ENCODE results near the gene STK4.

STK4 gene

GRCh38 chr20:45029884-45030283 is 63.6 kb downstream of the STK4 start:
- Histone ChIP-seq H3K36me3 (ENCODE audit: control insufficient read depth, insufficient read depth, low read length) (peaks cover 23% of the 10 kb centered on the region), H3K27me3 (ENCODE audit: control insufficient read depth, insufficient read depth, low read length) (no peaks in the 10 kb centered on the region), H3K27ac (ENCODE audit: low read depth, low read length) (no peak overlapping the region), H3K9ac (ENCODE audit: low read depth, low read length) (no peak overlapping the region), H3K4me3 (ENCODE audit: low read depth, low read length) (no peak overlapping the region), H3K9me3 (ENCODE audit: control insufficient read depth, insufficient read depth, low read length) (no peaks in the 10 kb centered on the region), H3K4me1 (ENCODE audit: control insufficient read depth, insufficient read depth, low read length) (peaks cover 13% of the 10 kb centered on the region; the same call in 1 of the 2 replicates)

GRCh38 chr20:45032276-45032675 is 66.0 kb downstream of the STK4 start:
- H3K9me3 ChIP-seq (ENCODE audit: control insufficient read depth, insufficient read depth, low read length), result no peaks in the 10 kb centered on the region
- no peaks in the 10 kb centered on the region for H3K27me3 ChIP-seq (ENCODE audit: control insufficient read depth, insufficient read depth, low read length)
- H3K9ac ChIP-seq (ENCODE audit: low read depth, low read length), result no peak overlapping the region
- 0 out of 2 replicates have a peak, but pooled peaks cover 3% of the 10 kb centered on the region for H3K36me3 ChIP-seq (ENCODE audit: control insufficient read depth, insufficient read depth, low read length)
- peaks cover 26% of the 10 kb centered on the region for H3K4me1 ChIP-seq (ENCODE audit: control insufficient read depth, insufficient read depth, low read length)
- no peak overlapping the region for H3K4me3 ChIP-seq (ENCODE audit: low read depth, low read length)
- no peak overlapping the region for H3K27ac ChIP-seq (ENCODE audit: low read depth, low read length)

GRCh38 chr20:45032781-45033180 is 66.5 kb downstream of the STK4 start:
- Histone ChIP-seq H3K27ac (ENCODE audit: low read depth, low read length) (no peak overlapping the region), H3K4me3 (ENCODE audit: low read depth, low read length) (no peak overlapping the region), H3K27me3 (ENCODE audit: control insufficient read depth, insufficient read depth, low read length) (no peaks in the 10 kb centered on the region), H3K9ac (ENCODE audit: low read depth, low read length) (no peak overlapping the region), H3K9me3 (ENCODE audit: control insufficient read depth, insufficient read depth, low read length) (no peaks in the 10 kb centered on the region), H3K4me1 (ENCODE audit: control insufficient read depth, insufficient read depth, low read length) (peaks cover 26% of the 10 kb centered on the region), H3K36me3 (ENCODE audit: control insufficient read depth, insufficient read depth, low read length) (0 out of 2 replicates have a peak, but pooled peaks cover 3% of the 10 kb centered on the region)

GRCh38 chr20:45034436-45034835 is 68.1 kb downstream of the STK4 start:
- Histone ChIP-seq H3K27me3 (ENCODE audit: control insufficient read depth, insufficient read depth, low read length) (no peaks in the 10 kb centered on the region), H3K9me3 (ENCODE audit: control insufficient read depth, insufficient read depth, low read length) (no peaks in the 10 kb centered on the region), H3K9ac (ENCODE audit: low read depth, low read length) (no peak overlapping the region), H3K4me1 (ENCODE audit: control insufficient read depth, insufficient read depth, low read length) (peaks cover 38% of the 10 kb centered on the region), H3K4me3 (ENCODE audit: low read depth, low read length) (no peak overlapping the region), H3K27ac (ENCODE audit: low read depth, low read length) (no peak overlapping the region), H3K36me3 (ENCODE audit: control insufficient read depth, insufficient read depth, low read length) (no peaks in the 10 kb centered on the region)

- Histone ChIP-seq H3K4me1 (ENCODE audit: control insufficient read depth, insufficient read depth, low read length) (peaks cover 48% of the 10 kb centered on the region), H3K27me3 (ENCODE audit: control insufficient read depth, insufficient read depth, low read length) (no peaks in the 10 kb centered on the region), H3K36me3 (ENCODE audit: control insufficient read depth, insufficient read depth, low read length) (no peaks in the 10 kb centered on the region), H3K9ac (ENCODE audit: low read depth, low read length) (no peak overlapping the region; the same call in 1 of the 2 replicates), H3K27ac (ENCODE audit: low read depth, low read length) (no peak overlapping the region), H3K4me3 (ENCODE audit: low read depth, low read length) (no peak overlapping the region), H3K9me3 (ENCODE audit: control insufficient read depth, insufficient read depth, low read length) (no peaks in the 10 kb centered on the region)
These were observed 69.9 kb downstream of the STK4 start for GRCh38 chr20:45036044-45036755.

- Histone ChIP-seq H3K9me3 (ENCODE audit: control insufficient read depth, insufficient read depth, low read length) (no peaks in the 10 kb centered on the region), H3K4me3 (ENCODE audit: low read depth, low read length) (no peak overlapping the region), H3K9ac (ENCODE audit: low read depth, low read length) (0 out of 2 replicates have a peak overlapping the region, but pooled peaks have one; percentile 39), H3K4me1 (ENCODE audit: control insufficient read depth, insufficient read depth, low read length) (peaks cover 57% of the 10 kb centered on the region), H3K27ac (ENCODE audit: low read depth, low read length) (no peak overlapping the region), H3K36me3 (ENCODE audit: control insufficient read depth, insufficient read depth, low read length) (no peaks in the 10 kb centered on the region), H3K27me3 (ENCODE audit: control insufficient read depth, insufficient read depth, low read length) (no peaks in the 10 kb centered on the region)
These were observed 70.7 kb downstream of the STK4 start for GRCh38 chr20:45037050-45037449.

GRCh38 chr20:45037635-45038034 is 71.3 kb downstream of the STK4 start:
- Histone ChIP-seq H3K27ac (ENCODE audit: low read depth, low read length) (no peak overlapping the region), H3K36me3 (ENCODE audit: control insufficient read depth, insufficient read depth, low read length) (no peaks in the 10 kb centered on the region), H3K9me3 (ENCODE audit: control insufficient read depth, insufficient read depth, low read length) (no peaks in the 10 kb centered on the region), H3K4me3 (ENCODE audit: low read depth, low read length) (no peak overlapping the region), H3K4me1 (ENCODE audit: control insufficient read depth, insufficient read depth, low read length) (peaks cover 58% of the 10 kb centered on the region), H3K27me3 (ENCODE audit: control insufficient read depth, insufficient read depth, low read length) (no peaks in the 10 kb centered on the region), H3K9ac (ENCODE audit: low read depth, low read length) (no peak overlapping the region)

- H3K9ac ChIP-seq (ENCODE audit: low read depth, low read length), result no peak overlapping the region
- no peaks in the 10 kb centered on the region for H3K9me3 ChIP-seq (ENCODE audit: control insufficient read depth, insufficient read depth, low read length)
- H3K4me1 ChIP-seq (ENCODE audit: control insufficient read depth, insufficient read depth, low read length), result peaks cover 54% of the 10 kb centered on the region
- no peak overlapping the region for H3K4me3 ChIP-seq (ENCODE audit: low read depth, low read length)
- no peaks in the 10 kb centered on the region for H3K36me3 ChIP-seq (ENCODE audit: control insufficient read depth, insufficient read depth, low read length)
- no peaks in the 10 kb centered on the region for H3K27me3 ChIP-seq (ENCODE audit: control insufficient read depth, insufficient read depth, low read length)
- peak overlapping the region; percentile 1 for H3K27ac ChIP-seq (ENCODE audit: low read depth, low read length)
These were observed 72.6 kb downstream of the STK4 start for GRCh38 chr20:45038745-45039474.

GRCh38 chr20:45039475-45039820 is 73.1 kb downstream of the STK4 start:
- H3K4me3 ChIP-seq (ENCODE audit: low read depth, low read length), result no peak overlapping the region
- H3K36me3 ChIP-seq (ENCODE audit: control insufficient read depth, insufficient read depth, low read length), result no peaks in the 10 kb centered on the region
- no peaks in the 10 kb centered on the region for H3K9me3 ChIP-seq (ENCODE audit: control insufficient read depth, insufficient read depth, low read length)
- peaks cover 52% of the 10 kb centered on the region for H3K4me1 ChIP-seq (ENCODE audit: control insufficient read depth, insufficient read depth, low read length)
- peak overlapping the region; percentile 1 for H3K27ac ChIP-seq (ENCODE audit: low read depth, low read length)
- H3K9ac ChIP-seq (ENCODE audit: low read depth, low read length), result no peak overlapping the region
- H3K27me3 ChIP-seq (ENCODE audit: control insufficient read depth, insufficient read depth, low read length), result no peaks in the 10 kb centered on the region

GRCh38 chr20:45041464-45042337 is 75.4 kb downstream of the STK4 start:
- Histone ChIP-seq H3K4me1 (ENCODE audit: control insufficient read depth, insufficient read depth, low read length) (peaks cover 42% of the 10 kb centered on the region), H3K27me3 (ENCODE audit: control insufficient read depth, insufficient read depth, low read length) (no peaks in the 10 kb centered on the region), H3K9ac (ENCODE audit: low read depth, low read length) (peak overlapping the region; percentile 38; the same call in 1 of the 2 replicates), H3K36me3 (ENCODE audit: control insufficient read depth, insufficient read depth, low read length) (no peaks in the 10 kb centered on the region), H3K27ac (ENCODE audit: low read depth, low read length) (peak overlapping the region; percentile 94), H3K9me3 (ENCODE audit: control insufficient read depth, insufficient read depth, low read length) (no peaks in the 10 kb centered on the region), H3K4me3 (ENCODE audit: low read depth, low read length) (peak overlapping the region; percentile 14; the same call in 1 of the 2 replicates)
